ENCODE results near the gene MROH8. TPM values are rescaled to one million over a fixed set of nuclear protein-coding genes. Genes with fewer than 3 reads are reported as not detected.
A peak's percentile ranks its signal among the peaks of the same experiment; 100 is the strongest.

MROH8 gene
- total and polyA plus RNA-seq, 2 experiments from 2014 or later: 3.7 to 3.9 TPM

DNA sequence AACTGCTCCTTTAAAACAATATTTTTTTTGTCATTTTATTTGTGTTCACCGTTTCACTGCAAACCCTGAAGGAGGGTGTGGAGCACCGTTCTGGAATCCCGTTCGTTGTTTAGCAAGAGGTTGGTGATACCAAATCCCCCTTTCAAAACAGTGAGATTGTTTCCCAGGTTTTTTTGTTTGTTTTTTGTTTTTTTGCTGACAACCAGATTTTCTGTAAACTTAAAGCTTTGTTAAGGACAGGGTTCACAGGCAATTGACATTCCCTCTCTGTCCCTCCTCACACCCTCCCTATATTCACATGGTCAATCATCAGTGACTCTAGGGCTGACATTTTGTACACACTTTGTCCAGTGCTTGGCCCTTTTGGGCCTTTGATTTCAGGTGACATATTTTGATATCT, 21.0 kb upstream of the MROH8 start:
- no peak overlapping the region for H3K4me2 ChIP-seq
- H3K27ac ChIP-seq: peak overlapping the region; percentile 83
- H3K4me1 ChIP-seq (ENCODE audit: insufficient read depth): peaks cover 10% of the 10 kb centered on the region
- no peak for DNase-seq (ENCODE audit: low spot score)
- no peaks in the 10 kb centered on the region for H3K9me2 ChIP-seq (replicated peaks; ENCODE audit: insufficient read depth)
- H4K20me1 ChIP-seq (ENCODE audit: insufficient read depth, poor library complexity, severe bottlenecking): peaks cover 12% of the 10 kb centered on the region
- H3K79me2 ChIP-seq: peaks cover 58% of the 10 kb centered on the region
- TF ChIP-seq EZH2 (IDR thresholded peaks at IDR 0.05; ENCODE audit: borderline replicate concordance) (no peak), EZH2phosphoT487 (IDR thresholded peaks at IDR 0.05; ENCODE audit: low read depth, severe bottlenecking, unreplicated experiment) (no peak)
- TF ChIP-seq, protein P1, sequence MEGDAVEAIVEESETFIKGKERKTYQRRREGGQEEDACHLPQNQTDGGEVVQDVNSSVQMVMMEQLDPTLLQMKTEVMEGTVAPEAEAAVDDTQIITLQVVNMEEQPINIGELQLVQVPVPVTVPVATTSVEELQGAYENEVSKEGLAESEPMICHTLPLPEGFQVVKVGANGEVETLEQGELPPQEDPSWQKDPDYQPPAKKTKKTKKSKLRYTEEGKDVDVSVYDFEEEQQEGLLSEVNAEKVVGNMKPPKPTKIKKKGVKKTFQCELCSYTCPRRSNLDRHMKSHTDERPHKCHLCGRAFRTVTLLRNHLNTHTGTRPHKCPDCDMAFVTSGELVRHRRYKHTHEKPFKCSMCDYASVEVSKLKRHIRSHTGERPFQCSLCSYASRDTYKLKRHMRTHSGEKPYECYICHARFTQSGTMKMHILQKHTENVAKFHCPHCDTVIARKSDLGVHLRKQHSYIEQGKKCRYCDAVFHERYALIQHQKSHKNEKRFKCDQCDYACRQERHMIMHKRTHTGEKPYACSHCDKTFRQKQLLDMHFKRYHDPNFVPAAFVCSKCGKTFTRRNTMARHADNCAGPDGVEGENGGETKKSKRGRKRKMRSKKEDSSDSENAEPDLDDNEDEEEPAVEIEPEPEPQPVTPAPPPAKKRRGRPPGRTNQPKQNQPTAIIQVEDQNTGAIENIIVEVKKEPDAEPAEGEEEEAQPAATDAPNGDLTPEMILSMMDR (IDR thresholded peaks at IDR 0.05; ENCODE audit: poor library complexity): no peak
- H3K9me3 ChIP-seq (ENCODE audit: low read depth): no peaks in the 10 kb centered on the region
- H3K27me3 ChIP-seq: no peaks in the 10 kb centered on the region
- no peak overlapping the region for H3K4me3 ChIP-seq
- peaks cover 5% of the 10 kb centered on the region for H3K36me3 ChIP-seq (replicated peaks; ENCODE audit: insufficient read depth, low read depth)
- 92% methylated on average over 4 of the region's 4 CpGs for WGBS (ENCODE audit: low lambda C conversion rate, missing lambda C conversion rate)
- H2AFZ ChIP-seq: no peak overlapping the region

DNA sequence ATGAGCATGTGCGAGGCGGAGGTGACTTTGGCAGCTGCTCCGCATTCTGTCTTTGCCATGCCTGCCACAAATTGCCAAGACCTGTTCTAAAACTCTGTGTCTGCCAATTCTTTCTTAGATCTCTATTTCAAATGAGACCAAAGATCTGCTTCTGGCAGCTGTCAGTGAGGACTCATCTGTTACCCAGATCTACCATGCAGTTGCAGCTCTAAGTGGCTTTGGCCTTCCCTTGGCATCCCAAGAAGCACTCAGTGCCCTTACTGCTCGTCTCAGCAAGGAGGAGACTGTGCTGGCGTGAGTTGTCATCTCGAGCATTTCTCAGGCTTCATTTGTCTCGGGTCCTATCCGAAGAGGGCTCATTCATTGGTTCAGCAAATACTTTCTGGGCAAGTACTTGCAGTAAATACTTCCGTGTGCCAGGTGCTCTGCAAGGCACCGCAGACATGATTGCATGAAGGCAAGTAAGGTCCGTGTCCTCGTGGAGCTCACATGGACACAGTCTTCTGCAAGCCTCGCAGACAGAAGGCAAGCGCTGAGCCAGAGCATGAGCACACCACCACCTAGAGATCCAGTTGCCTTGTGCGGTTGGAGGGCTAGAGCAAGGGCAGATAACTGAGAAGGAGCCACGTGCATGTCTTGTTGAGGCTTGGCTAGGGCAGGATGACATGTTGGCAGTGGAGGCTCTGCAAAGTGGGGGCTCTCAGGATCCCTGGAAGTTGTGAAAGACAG, 19.7 kb upstream of the MROH8 start:
- Histone ChIP-seq H2AFZ (no peak overlapping the region), H4K20me1 (ENCODE audit: insufficient read depth, poor library complexity, severe bottlenecking) (peaks cover 22% of the 10 kb centered on the region), H3K4me3 (no peak overlapping the region), H3K9me2 (replicated peaks; ENCODE audit: insufficient read depth) (no peaks in the 10 kb centered on the region), H3K4me2 (no peak overlapping the region), H3K36me3 (replicated peaks; ENCODE audit: insufficient read depth, low read depth) (peaks cover 5% of the 10 kb centered on the region), H3K79me2 (peaks cover 70% of the 10 kb centered on the region), H3K9me3 (ENCODE audit: low read depth) (no peaks in the 10 kb centered on the region), H3K27me3 (no peaks in the 10 kb centered on the region), H3K27ac (no peak overlapping the region), H3K4me1 (ENCODE audit: insufficient read depth) (peaks cover 17% of the 10 kb centered on the region)
- no peak for DNase-seq (ENCODE audit: low spot score)
- WGBS (ENCODE audit: low lambda C conversion rate, missing lambda C conversion rate): 90% methylated on average over 16 of the region's 16 CpGs
- TF ChIP-seq EZH2phosphoT487 (IDR thresholded peaks at IDR 0.05; ENCODE audit: low read depth, severe bottlenecking, unreplicated experiment) (no peak), EZH2 (IDR thresholded peaks at IDR 0.05; ENCODE audit: borderline replicate concordance) (no peak)
- TF ChIP-seq, protein P1 (IDR thresholded peaks at IDR 0.05; ENCODE audit: poor library complexity): no peak

DNA sequence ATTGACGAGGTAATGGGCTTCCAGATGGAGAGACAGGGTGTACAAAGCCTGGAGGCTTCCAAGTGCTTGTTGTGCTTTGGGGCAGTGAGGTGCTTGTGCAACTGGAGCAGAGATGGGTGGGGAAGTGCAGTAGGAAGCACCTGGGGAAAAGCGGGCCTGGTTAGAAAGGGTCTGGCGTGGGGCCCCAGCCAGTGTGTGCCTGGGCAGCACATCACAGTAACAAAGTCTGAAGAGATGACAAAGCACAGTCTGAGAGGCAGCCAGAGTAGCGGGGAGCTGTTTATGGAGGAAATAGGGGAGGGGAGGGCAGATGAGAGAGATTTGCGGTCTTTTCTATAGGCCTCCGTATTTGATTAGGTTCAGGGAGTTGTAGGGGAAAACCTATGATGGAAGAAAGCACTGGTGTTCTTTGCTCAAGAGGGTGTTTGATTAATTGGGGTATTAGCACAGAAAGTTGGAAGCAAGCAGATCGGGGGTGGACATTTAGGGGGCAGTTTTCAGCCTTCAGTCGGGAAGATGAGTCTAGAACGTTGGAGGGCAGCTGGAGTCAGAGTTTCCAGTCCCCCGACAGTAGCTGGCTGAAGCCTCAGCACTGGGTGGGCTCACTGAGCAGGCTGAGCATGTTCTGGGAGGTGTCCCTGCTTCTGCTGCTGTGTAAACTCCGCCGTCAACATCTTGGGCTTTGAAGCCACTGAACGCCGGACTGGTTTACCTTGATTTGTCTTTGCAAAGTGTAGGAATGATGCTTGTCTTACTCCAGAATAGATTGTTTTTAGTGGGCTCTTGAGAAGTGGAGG, 15.5 kb upstream of the MROH8 start:
- no peaks in the 10 kb centered on the region for H3K36me3 ChIP-seq (replicated peaks; ENCODE audit: insufficient read depth, low read depth)
- no peak for DNase-seq (ENCODE audit: low spot score)
- no peaks in the 10 kb centered on the region for H3K9me2 ChIP-seq (replicated peaks; ENCODE audit: insufficient read depth)
- no peak overlapping the region for H3K4me3 ChIP-seq
- H3K27me3 ChIP-seq: no peaks in the 10 kb centered on the region
- no peaks in the 10 kb centered on the region for H3K9me3 ChIP-seq (ENCODE audit: low read depth)
- peak overlapping the region; percentile 47 for H3K27ac ChIP-seq
- TF ChIP-seq, protein P1 (IDR thresholded peaks at IDR 0.05; ENCODE audit: poor library complexity): no peak
- TF ChIP-seq EZH2 (IDR thresholded peaks at IDR 0.05; ENCODE audit: borderline replicate concordance): no peak
- no peak for TF ChIP-seq EZH2phosphoT487 (IDR thresholded peaks at IDR 0.05; ENCODE audit: low read depth, severe bottlenecking, unreplicated experiment)
- H3K4me1 ChIP-seq (ENCODE audit: insufficient read depth): peaks cover 6% of the 10 kb centered on the region
- peaks cover 54% of the 10 kb centered on the region for H4K20me1 ChIP-seq (ENCODE audit: insufficient read depth, poor library complexity, severe bottlenecking)
- 68% methylated on average over 14 of the region's 14 CpGs for WGBS (ENCODE audit: low lambda C conversion rate, missing lambda C conversion rate)
- no peak overlapping the region for H3K4me2 ChIP-seq
- no peak overlapping the region for H2AFZ ChIP-seq
- peaks cover 88% of the 10 kb centered on the region for H3K79me2 ChIP-seq
